Camera-type eye (tissue), 1 donor: ENCODE results near the gene KLF5. TPM values are rescaled to one million over a fixed set of nuclear protein-coding genes. Genes with fewer than 3 reads are reported as not detected.

ENCODE experiments used
- total RNA-seq: library from RNA; depleted of rRNA; stranded (reverse); fragments of >200 nt; gene quantifications from one replicate; pipeline ENCODE4 v1.2.3, GENCODE V29; 2014

Gene KLF5
- 18.0 TPM for total RNA-seq

GRCh38 chr13:73058736-73059459 lies at the start of gene KLF5:
Gene KLF5, plus strand, starts transcription at chr13:73059005. Its CDS starts 323 bp downstream, at chr13:73059328.

